Glomerular visceral epithelial cell (primary cell): ENCODE results near the gene FN1.
"Not testable (repeated sequence)": the region's sequence is repeated elsewhere in the genome, so short reads cannot be mapped to it uniquely, and the experiment has no call there.

ENCODE experiments used
- DNase-seq: peaks from one replicate; pipeline ENCODE4 v3.0.0-alpha.2; 2016; ENCODE audit errors: extremely low spot score

The FN1 gene

DNA sequence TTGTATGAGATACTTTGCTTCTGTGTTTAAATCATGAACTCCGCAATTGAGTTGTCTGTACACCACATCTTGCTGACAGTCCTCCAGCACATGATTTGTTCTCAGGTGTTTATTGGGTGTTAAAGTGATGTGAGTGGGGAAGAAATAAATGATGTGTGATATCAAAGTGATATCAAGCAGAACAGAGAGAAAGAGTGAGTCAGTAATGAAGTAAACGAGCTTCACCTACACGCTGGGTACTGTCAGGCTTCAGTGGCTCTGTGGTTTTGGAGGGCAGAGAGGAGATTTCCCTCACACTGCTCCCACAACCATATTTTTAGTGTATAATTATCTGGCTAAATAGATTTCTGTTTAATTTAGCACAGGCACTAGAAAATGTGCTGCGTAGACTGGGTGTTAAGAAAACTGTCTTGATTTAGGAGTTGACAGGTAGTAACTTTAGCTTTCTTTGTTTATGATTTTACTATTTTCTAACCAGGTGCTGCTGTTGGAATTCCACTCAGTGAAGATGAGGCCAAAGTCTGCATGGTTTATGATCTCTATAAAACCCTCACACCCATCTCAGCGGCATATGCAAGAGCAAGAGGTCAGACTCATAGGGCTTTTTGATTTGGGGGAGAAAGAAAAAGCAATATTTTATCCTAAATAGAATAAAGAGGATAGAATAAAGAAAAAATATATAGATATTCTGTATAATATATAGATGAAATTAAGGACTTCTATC lies 102.8 kb downstream of the FN1 start:
- DNase-seq: peak; percentile 91

DNA sequence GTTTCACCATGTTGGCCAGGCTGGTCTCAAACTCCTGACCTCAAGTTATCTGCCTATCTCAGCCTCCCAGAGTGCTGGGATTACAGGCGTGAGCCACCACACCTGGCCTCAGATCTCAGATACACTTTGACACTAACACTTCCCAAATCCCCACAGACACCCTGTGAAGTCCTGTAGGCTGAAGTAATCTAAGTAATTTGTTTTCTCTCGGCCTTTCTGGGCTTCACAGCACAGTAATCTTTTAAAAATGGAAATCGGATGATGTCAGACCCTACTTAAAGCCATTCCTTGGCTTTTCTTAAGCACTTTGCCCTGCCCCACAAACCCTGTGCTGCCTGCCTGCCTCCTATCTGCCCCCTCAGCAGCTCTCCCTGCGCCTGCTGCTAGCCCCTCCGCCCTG lies 107.8 kb downstream of the FN1 start:
- no peak for DNase-seq

DNA sequence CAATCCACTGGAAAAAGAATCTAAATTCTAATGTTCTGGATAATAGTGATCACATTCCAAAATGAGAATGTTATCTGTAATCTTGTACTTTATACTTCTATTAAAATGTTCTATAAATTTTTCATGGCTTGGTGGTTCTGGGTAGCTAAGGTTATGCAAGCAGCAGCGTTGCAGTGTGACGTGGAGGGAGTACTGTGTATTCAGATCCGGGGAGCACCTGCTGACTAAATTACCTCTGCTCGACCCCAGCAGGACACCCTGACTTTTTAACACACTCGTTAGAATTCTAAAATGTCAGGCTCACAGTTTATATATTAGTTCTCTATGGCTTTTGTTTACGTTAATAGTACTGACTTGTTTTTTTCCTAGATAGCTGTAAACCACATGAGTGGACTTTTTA lies 111.1 kb downstream of the FN1 start:
- DNase-seq: no peak

DNA sequence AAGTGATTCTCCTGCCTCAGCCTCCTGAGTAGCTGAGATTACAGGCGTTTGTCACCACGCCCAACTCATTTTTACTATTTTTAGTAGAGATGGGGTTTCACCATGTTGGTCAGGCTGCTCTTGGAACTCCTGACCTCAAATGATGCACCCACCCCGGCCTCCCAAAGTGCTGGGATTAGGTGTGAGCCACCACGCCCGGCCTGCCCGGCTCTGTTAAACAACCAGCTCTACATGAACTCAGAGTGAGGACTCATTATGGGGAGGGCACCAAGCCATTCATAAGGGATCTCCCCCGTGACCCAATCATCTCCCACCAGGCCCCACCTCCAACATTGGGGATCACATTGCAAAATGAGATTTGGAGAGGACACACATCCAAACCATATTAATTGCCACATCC lies 115.2 kb downstream of the FN1 start:
- no peak for DNase-seq

DNA sequence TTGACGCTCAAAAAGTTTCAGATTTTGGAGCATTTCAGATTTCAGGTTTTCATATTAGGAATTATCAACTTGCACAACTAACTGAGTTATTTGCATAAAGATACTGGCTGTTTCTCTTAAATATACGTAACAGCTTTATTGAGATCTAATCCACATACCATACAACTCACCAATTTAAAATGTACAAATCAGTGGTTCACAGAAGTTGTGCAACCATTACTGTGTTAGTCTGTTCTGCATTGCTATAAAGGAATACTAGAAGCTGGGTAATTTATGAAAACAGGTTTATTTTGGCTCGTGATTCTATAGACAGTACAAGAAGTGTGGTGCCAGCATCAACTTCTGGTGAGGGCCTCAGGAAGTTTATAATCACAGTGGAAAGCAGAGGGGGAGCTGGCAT lies 115.8 kb downstream of the FN1 start:
- DNase-seq: no peak

DNA sequence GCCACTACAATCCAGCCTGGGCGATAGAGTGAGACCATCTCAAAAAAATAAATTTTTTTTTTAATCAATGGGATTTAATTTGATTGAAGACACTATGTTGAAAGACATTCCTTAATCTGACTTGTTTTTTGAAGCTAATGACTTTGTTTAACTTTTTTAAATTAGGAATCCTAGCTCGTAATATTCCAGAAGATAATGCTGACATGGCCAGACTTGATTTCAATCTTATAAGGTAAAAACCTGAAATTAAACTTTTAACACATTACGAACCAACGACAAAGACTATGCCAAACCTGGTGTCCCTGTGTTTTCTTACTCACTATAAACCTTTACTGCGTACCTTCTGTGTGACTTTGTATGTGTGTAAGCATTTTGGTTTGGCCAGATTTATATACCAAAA lies 116.4 kb downstream of the FN1 start:
- DNase-seq: no peak

DNA sequence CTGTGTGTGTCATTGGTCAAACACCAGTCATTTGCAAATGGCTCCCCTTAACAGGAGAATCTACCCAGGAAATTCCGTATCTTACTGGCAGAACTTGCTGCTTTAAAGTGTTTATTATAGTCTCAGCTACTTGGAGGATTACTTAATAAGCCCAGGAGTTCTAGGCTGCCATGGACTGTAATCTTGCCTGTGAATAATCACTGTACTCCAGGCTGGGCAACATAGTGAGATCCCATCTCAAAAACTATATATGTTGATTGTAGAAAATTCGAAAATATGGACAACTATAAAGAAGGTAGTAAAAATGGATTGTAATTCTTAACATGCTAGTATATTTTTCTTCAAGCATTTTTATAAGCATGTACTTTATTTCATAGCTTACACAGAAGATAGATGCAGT lies 119.5 kb downstream of the FN1 start:
- DNase-seq: no peak

DNA sequence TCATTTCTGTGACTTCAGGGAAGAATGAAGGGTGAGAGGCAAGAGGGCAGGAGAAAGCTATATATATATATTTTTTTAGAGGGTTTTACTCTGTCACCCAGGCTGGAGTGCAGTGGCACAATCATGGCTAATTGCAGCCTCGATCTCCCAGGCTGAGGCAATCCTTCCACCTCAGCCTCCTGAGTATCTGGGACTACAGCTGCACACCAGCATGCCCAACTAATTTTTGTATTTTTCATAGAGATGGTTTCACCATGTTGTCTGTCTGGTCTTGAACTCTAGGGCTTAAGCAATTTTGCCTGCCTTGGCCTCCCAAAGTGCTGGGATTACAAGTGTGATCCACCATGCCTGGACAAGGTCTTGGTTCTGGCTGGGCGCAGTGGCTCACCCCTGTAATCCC lies 120.6 kb downstream of the FN1 start:
- DNase-seq: no peak

DNA sequence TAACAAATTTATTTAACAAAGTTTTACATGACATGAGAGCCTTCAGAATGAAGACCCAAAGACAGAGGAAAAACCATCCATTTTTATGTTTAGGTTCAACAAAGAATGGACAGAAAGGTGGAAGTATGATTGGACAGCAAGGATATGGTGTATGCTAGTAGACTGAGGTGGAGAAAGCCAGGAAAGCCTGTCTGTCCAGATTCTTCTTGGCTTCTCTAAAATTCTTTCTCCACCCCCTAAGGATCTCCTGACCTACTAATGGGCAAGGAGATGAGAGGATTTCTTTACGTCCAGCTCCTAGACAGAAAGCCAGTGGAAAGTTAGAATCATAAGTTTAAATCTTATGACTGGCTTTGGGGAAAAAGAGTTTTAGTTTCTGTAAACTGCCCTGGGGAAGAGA lies 121.0 kb downstream of the FN1 start:
- no peak for DNase-seq

DNA sequence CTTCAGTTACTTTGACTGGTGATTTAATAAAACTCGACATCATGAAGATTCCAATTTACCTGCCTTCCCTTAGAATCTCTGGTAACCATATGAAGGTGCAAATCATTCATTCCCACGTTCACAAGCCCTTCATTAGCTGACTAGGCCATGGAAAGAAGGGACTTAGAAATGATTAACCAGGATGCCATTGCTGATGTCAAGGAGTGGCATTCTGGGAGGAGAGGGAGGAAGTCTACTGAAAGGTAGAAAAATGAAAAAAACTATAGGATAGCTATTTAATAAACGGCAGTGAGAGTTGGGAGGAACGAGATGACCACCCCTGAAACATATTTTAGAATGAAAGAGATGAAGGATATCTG lies 122.6 kb downstream of the FN1 start:
- DNase-seq: no peak

DNA sequence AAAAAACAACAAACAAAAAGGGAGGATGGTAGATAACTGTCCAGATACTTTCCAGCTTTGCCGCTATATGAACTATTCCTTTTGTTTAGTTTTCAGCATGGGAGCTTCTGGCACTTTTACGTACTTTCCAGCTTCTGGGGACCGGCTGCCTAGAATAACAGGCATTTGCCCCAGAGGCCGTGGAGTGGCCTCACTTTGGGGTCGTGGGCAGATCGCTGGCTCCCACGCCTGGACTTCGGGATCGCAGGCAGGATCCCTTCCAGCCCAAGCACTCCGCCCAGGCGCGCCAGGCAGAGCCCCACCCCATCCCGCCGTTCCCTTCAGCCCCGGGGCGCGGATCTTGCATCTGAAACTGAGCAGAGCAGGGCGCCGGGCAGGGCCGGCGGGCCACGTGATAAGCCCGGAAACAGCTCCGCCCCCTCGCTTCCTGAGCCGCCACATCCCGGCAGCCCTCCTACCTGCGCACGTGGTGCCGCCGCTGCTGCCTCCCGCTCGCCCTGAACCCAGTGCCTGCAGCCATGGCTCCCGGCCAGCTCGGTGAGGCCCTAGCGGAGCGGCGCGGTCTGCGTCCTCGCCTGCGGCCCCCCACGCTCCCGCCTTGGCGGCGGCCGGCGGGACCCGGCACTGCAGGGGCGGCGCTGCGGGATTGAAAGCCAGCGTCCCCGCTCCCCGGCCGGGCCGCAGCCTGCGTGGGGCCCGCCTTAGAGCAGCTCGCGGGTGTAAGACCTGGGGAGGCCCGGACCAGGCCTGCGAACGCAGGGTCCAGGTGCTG lies 124.1 kb downstream of the FN1 start, which contains the start of gene ATIC:
ATIC (plus strand) TSS at position 435 of the 772 bp plus-strand sequence; CDS start at position 519, 84 bp downstream.
- peak; percentile 94 for DNase-seq

DNA sequence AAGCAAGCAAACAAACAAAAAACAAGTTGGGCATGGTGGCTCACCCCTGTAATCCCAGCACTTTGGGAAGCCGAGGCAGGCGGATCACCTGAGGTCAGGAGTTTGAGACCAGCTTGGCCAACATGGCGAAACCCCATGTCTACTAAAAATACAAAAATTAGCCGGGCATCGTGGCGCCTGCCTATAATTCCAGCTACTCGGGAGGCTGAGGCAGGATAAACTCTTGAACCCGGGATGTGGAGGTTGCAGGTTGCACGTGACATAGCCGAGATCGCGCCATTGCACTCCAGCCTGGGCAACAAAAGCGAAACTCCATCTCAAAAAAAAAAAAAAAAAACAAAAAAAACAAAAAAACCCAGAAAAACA lies 124.6 kb downstream of the FN1 start:
- not testable (repeated sequence) for DNase-seq
